ENCODE data around the gene RGS7. TPM values are rescaled to one million over a fixed set of nuclear protein-coding genes. Genes with fewer than 3 reads are reported as not detected.
"Not testable (repeated sequence)": the region's sequence is repeated elsewhere in the genome, so short reads cannot be mapped to it uniquely, and the experiment has no call there.

The RGS7 gene
- total RNA-seq, 2 donors from 2014 or later = 0.26 to 0.99 TPM

DNA sequence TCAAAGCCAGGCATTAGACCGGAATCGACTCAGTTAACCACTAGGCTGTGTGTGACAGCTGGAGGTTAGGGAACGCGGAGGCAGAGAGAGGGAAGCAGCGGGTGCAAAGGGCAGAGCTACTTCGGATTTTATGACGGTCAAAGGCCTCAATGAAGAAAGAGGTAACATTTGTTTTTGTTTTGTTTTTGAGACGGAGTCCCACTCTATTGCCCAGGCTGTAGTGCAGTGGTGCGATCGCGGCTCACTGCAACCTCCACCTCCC is 468.3 kb downstream of the RGS7 start:
- DNase-seq = no peak
- 75 to 80% methylated on average over 11 of the region's 11 CpGs for WGBS, 2 donors
- H3K27me3 ChIP-seq = no peaks in the 10 kb centered on the region
- no peaks in the 10 kb centered on the region for H3K36me3 ChIP-seq (replicated peaks in 1 of 2; ENCODE audit: insufficient read depth in 1 of 2, low read depth in 2 of 2)
- H3K27ac ChIP-seq = no peak overlapping the region
- H3K4me1 ChIP-seq = no peaks in the 10 kb centered on the region
- ATAC-seq = no peak
- no peak overlapping the region for H3K4me3 ChIP-seq
- H3K9me3 ChIP-seq = no peaks in the 10 kb centered on the region
- TF ChIP-seq, protein P1, sequence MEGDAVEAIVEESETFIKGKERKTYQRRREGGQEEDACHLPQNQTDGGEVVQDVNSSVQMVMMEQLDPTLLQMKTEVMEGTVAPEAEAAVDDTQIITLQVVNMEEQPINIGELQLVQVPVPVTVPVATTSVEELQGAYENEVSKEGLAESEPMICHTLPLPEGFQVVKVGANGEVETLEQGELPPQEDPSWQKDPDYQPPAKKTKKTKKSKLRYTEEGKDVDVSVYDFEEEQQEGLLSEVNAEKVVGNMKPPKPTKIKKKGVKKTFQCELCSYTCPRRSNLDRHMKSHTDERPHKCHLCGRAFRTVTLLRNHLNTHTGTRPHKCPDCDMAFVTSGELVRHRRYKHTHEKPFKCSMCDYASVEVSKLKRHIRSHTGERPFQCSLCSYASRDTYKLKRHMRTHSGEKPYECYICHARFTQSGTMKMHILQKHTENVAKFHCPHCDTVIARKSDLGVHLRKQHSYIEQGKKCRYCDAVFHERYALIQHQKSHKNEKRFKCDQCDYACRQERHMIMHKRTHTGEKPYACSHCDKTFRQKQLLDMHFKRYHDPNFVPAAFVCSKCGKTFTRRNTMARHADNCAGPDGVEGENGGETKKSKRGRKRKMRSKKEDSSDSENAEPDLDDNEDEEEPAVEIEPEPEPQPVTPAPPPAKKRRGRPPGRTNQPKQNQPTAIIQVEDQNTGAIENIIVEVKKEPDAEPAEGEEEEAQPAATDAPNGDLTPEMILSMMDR (IDR thresholded peaks at IDR 0.05) = no peak
- no peak for TF ChIP-seq POLR2A (IDR thresholded peaks at IDR 0.05)
- intact Hi-C loops (cut with DNase I) = no loop called here

DNA sequence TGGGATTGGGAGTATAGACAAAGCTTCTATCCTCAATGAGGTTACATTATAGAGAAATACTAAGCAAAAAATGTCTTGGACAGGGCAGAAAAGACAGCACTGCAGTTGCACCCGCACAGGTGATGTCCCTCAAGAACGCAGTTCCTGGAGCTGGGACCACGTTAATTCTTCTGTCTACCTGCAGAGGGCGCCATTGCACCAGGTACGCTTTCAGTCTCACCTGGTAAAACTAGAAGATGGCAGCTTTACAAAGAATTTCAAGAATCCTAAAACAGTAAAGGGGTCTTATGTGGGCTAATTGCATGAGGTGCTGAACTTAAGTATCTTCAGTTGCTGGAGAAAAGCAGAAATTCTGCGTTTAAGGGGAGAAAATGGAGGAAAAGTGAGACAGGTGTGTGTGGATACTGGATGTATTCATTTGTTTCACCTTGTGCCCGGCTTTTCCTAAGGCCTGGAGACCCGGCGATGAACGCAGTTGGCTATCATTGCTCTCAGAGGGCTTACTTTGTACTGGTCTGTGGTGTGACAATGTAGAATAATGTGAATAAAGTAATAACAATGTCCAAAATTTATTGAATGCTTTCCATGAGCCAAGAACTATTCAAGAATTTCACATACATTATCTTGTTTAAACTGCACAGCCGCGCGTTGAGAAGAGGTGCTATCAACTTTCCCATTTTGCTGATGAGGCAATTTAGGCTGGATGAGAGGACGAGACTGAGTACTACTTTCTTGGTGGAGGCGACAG is 468.8 kb downstream of the RGS7 start:
- no peak for TF ChIP-seq POLR2A (IDR thresholded peaks at IDR 0.05)
- TF ChIP-seq, protein P1 (IDR thresholded peaks at IDR 0.05) = peak; percentile 69 to 78 (median 74)
- peak; percentile 50 for ATAC-seq

DNA sequence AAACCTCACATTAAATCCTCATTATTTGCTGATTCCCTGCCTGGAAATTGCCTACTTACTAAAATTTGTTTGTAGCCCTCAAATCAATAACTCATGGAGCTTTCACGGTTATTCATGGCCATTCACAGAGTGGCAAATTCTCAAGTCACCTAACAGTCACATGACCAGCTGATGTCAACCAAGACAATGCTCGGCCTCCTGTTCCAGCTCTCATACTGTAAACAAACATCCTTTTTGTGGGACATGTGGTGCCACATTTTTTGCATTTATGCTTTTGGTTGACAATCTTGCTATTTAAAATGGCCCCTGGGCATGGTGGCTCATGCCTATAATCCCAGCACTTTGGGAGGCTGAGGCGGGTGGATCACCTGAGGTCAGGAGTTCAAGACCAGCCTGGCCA is 473.5 kb downstream of the RGS7 start:
- no peak overlapping the region for H3K4me3 ChIP-seq
- H3K27ac ChIP-seq = no peak overlapping the region
- 54 to 62% methylated on average over 3 of the region's 3 CpGs for WGBS, 2 donors
- TF ChIP-seq, protein P1 (IDR thresholded peaks at IDR 0.05) = no peak
- TF ChIP-seq POLR2A (IDR thresholded peaks at IDR 0.05) = no peak
- H3K9me3 ChIP-seq = no peaks in the 10 kb centered on the region
- H3K27me3 ChIP-seq = no peaks in the 10 kb centered on the region
- DNase-seq (no peak), ATAC-seq (no peak)
- intact Hi-C loops (cut with DNase I) = no loop called here
- no peaks in the 10 kb centered on the region for H3K4me1 ChIP-seq
- H3K36me3 ChIP-seq (replicated peaks in 1 of 2; ENCODE audit: insufficient read depth in 1 of 2, low read depth in 2 of 2) = no peaks in the 10 kb centered on the region

More for the DNA sequence above, 468.8 kb downstream of the RGS7 start:
- H3K27ac ChIP-seq = no peak overlapping the region
- H3K4me3 ChIP-seq = no peak overlapping the region
- DNase-seq = peak; percentile 37 to 63 (median 52)
- no peaks in the 10 kb centered on the region for H3K27me3 ChIP-seq
- intact Hi-C loops (cut with DNase I) = no loop called here
- H3K36me3 ChIP-seq (replicated peaks in 1 of 2; ENCODE audit: insufficient read depth in 1 of 2, low read depth in 2 of 2) = no peaks in the 10 kb centered on the region
- 39 to 42% methylated on average over 15 of the region's 15 CpGs for WGBS, 2 donors
- no peaks in the 10 kb centered on the region for H3K4me1 ChIP-seq
- H3K9me3 ChIP-seq = no peaks in the 10 kb centered on the region

DNA sequence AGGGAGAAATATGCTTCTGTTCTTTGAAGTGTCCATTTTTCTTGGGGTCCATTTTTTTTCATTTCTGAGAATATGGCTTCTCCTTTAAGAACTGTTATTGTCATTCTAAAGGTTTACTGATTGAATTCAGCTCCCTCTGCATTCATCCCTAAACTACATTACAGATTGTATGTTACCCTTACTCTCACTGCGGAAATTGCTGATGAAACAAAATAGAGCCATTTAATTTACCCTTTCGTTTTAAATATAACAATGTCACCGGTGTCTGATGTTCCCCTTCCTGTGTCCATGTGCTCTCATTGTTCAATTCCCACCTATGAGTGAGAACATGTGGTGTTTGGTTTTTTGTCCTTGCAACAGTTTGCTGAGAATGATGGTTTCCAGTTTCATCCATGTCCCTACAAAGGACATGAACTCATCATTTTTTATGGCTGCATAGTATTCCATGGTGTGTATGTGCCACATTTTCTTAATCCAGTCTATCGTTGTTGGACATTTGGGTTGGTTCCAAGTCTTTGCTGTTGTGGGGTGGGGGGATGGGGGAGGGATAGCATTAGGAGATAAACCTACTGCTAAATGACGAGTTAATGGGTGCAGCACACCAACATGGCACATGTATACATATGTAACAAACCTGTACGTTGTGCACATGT is 474.2 kb downstream of the RGS7 start:
- 79 to 82% methylated on average over 6 of the region's 6 CpGs for WGBS, 2 donors
- H3K36me3 ChIP-seq (replicated peaks in 1 of 2; ENCODE audit: insufficient read depth in 1 of 2, low read depth in 2 of 2); intact Hi-C loops (cut with DNase I): not testable (repeated sequence)

DNA sequence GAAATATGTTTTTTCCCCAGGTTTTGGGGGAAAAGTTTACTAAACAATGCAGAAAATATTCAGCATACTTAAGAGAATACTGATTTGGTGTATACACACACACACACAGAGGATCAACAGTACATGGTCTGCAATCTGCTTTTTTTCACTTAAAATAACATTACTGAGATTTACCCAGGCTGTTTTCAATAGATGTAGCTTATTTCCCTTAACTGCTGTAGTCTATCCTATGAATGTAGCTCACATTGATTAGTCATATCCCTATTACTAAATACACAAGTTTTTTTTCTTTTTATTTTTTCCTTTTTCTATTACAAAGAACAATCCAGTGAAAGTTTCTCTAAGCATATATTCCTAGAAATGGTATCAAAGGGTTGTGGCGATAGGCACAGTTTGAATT is 478.4 kb downstream of the RGS7 start:
- H3K9me3 ChIP-seq = no peaks in the 10 kb centered on the region
- ATAC-seq = no peak
- no peaks in the 10 kb centered on the region for H3K36me3 ChIP-seq (replicated peaks in 1 of 2; ENCODE audit: insufficient read depth in 1 of 2, low read depth in 2 of 2)
- H3K4me3 ChIP-seq = no peak overlapping the region
- TF ChIP-seq, protein P1 (IDR thresholded peaks at IDR 0.05) = no peak
- no peak for TF ChIP-seq POLR2A (IDR thresholded peaks at IDR 0.05)
- WGBS, 2 donors = 66 to 67% methylated on average over 1 of the region's 1 CpG
- no peak for DNase-seq
- no peaks in the 10 kb centered on the region for H3K27me3 ChIP-seq
- no peaks in the 10 kb centered on the region for H3K4me1 ChIP-seq
- H3K27ac ChIP-seq = no peak overlapping the region
- intact Hi-C loops (cut with DNase I) = no loop called here

More for the DNA sequence above, 474.2 kb downstream of the RGS7 start:
- DNase-seq, H3K27ac ChIP-seq, H3K9me3 ChIP-seq, ATAC-seq, H3K4me1 ChIP-seq, H3K4me3 ChIP-seq, H3K27me3 ChIP-seq: not testable (repeated sequence)

All from body of pancreas (tissue), 4 donors.